ENCODE results near the gene SCGB3A2.

- no peak for TF ChIP-seq CTCF (conservative IDR thresholded peaks at IDR 0.05; ENCODE audit: low read length)
- no peak for TF ChIP-seq EZH2phosphoT487 (IDR thresholded peaks at IDR 0.05; ENCODE audit: borderline replicate concordance, low read depth, low read length)
Measured at GRCh38 chr5:147854894-147855773, 23.4 kb upstream of the SCGB3A2 start.
